Endothelial cell of umbilical vein (primary cell): ENCODE data around the gene RTCA. TPM values are rescaled to one million over a fixed set of nuclear protein-coding genes. Genes with fewer than 3 reads are reported as not detected.

Source experiments
- BruUV-seq: library from RNA; stranded (reverse); fragments of 400-500 nt; replicated peaks from 2 replicates; lab custom pipeline; 2021; lab: Mats Ljungman, UMichigan
- CTCF ChIA-PET: fragments of 300-600, 350-600 bp; sonication (Branson Sonifier 250); formaldehyde crosslinking; loops from one replicate; lab custom pipeline; 2021; ENCODE audit warnings: antibody characterized with exemption, inconsistent platforms; lab: Charles Lee
- POLR2A ChIA-PET: fragments of 300-600, 350-600 bp; sonication (Branson Sonifier 250); formaldehyde crosslinking; loops from one replicate; lab custom pipeline; 2021; ENCODE audit warnings: antibody characterized with exemption, inconsistent platforms; lab: Charles Lee
- DNase-seq: peaks from one replicate; pipeline ENCODE4 v3.0.0-alpha.2; 2011; ENCODE audit warnings: low read depth, low spot score
- FAIRE-seq: peaks from 2 replicates; lab custom pipeline; 2011; peaks lifted over from hg19 to GRCh38; lab: Jason Lieb, UNC
- H2AFZ ChIP-seq: 2 replicates; pipeline ENCODE4 v1.6.0; 2012; ENCODE audit warnings: low read depth, low read length, control low read depth, inconsistent platforms
- H3K27ac ChIP-seq: 2 replicates; pipeline ENCODE4 v1.5.1; 2011; ENCODE audit warnings: low read depth, mild to moderate bottlenecking, control low read depth, low read length, moderate library complexity; ENCODE audit not compliant: insufficient read depth
- H3K27me3 ChIP-seq, 2 experiments: 2 replicates each; pipeline versions ENCODE4 v1.6.0 to v1.6.1; 2011; ENCODE audit warnings: low read length in 2 of 2, mixed read lengths in 1 of 2; ENCODE audit not compliant: control insufficient read depth in 2 of 2, insufficient read depth in 2 of 2
- H3K36me3 ChIP-seq, 2 experiments: 2 replicates in 1 of 2; 3 replicates in 1 of 2; pipeline ENCODE4 v1.5.1; 2011; ENCODE audit warnings: low read length in 2 of 2, mild to moderate bottlenecking in 1 of 2, moderate library complexity in 1 of 2; ENCODE audit not compliant: control insufficient read depth in 2 of 2, insufficient read depth in 2 of 2; ENCODE audit errors: extremely low read depth in 1 of 2
- H3K4me1 ChIP-seq: 3 replicates; pipeline ENCODE4 v1.5.1; 2011; ENCODE audit warnings: mild to moderate bottlenecking, low read length; ENCODE audit not compliant: control insufficient read depth, insufficient read depth; ENCODE audit errors: extremely low read depth
- H3K4me2 ChIP-seq: 2 replicates; pipeline ENCODE4 v1.6.1; 2011; ENCODE audit warnings: low read length, control low read depth, mixed read lengths; ENCODE audit not compliant: insufficient read depth
- H3K4me3 ChIP-seq, 3 experiments: fragments of 200-600 bp in 1 of 3; sonication (generic), shearing (Covaris generic) in 1 of 3; replicated peaks in 1 of 3; 2 replicates each; pipeline ENCODE4 v1.5.1; 2011 to 2016; ENCODE audit warnings: control low read depth in 3 of 3, low read length in 3 of 3, mild to moderate bottlenecking in 2 of 3, inconsistent platforms in 1 of 3, low read depth in 1 of 3, moderate library complexity in 1 of 3; ENCODE audit not compliant: insufficient read depth in 1 of 3
- H3K79me2 ChIP-seq: 2 replicates; pipeline ENCODE4 v1.6.0; 2012; ENCODE audit warnings: low read length, inconsistent platforms; ENCODE audit not compliant: control insufficient read depth, insufficient read depth
- H3K9ac ChIP-seq: replicated peaks from 2 replicates; pipeline ENCODE3; 2011; ENCODE audit warnings: low read length, control low read depth; ENCODE audit not compliant: insufficient read depth; ENCODE audit errors: extremely low read depth
- H3K9me1 ChIP-seq: replicated peaks from 3 replicates; pipeline ENCODE4 v1.6.0; 2011; ENCODE audit warnings: mild to moderate bottlenecking, low read length; ENCODE audit not compliant: control insufficient read depth, insufficient read depth; ENCODE audit errors: extremely low read depth
- H3K9me3 ChIP-seq: replicated peaks from 2 replicates; pipeline ENCODE4 v1.5.1; 2012; ENCODE audit warnings: low read length, inconsistent platforms; ENCODE audit not compliant: control insufficient read depth, insufficient read depth
- H4K20me1 ChIP-seq: replicated peaks from 2 replicates; pipeline ENCODE3; 2011; ENCODE audit warnings: mild to moderate bottlenecking, low read length; ENCODE audit not compliant: control insufficient read depth, insufficient read depth; ENCODE audit errors: extremely low read depth
- EZH2 ChIP-seq: IDR thresholded peaks from 2 replicates; pipeline ENCODE4 v1.6.1; 2012; ENCODE audit warnings: borderline replicate concordance, low read depth, mild to moderate bottlenecking, moderate library complexity, low read length, inconsistent platforms; ENCODE audit not compliant: severe bottlenecking
- FOS ChIP-seq: IDR thresholded peaks from 2 replicates; pipeline ENCODE4 v1.6.1; 2011; ENCODE audit warnings: mild to moderate bottlenecking, low read length, moderate library complexity, borderline replicate concordance; ENCODE audit not compliant: insufficient read depth
- GATA2 ChIP-seq: IDR thresholded peaks from 2 replicates; pipeline ENCODE4 v1.7.0; 2011; ENCODE audit warnings: low read depth, mild to moderate bottlenecking, moderate library complexity, mixed read lengths, low read length; ENCODE audit not compliant: insufficient read length, insufficient read depth
- JUN ChIP-seq: IDR thresholded peaks from 2 replicates; pipeline ENCODE4 v1.6.1; 2011; ENCODE audit warnings: borderline replicate concordance, low read depth; ENCODE audit not compliant: insufficient read length, insufficient read depth
- MYC ChIP-seq: IDR thresholded peaks from one replicate; pipeline ENCODE4 v1.6.1; 2011; ENCODE audit warnings: mild to moderate bottlenecking, low read depth, low read length
- POLR2A ChIP-seq: IDR thresholded peaks from 2 replicates; pipeline ENCODE4 v1.6.1; 2012; ENCODE audit warnings: low read depth, mild to moderate bottlenecking, control low read depth, low read length
- POLR2AphosphoS5 ChIP-seq: IDR thresholded peaks from 2 replicates; pipeline ENCODE4 v1.6.1; 2012; ENCODE audit warnings: low read depth, mild to moderate bottlenecking, control low read depth, low read length, moderate library complexity; ENCODE audit not compliant: insufficient read depth
- dilution Hi-C: fragments of 300-500 bp; cut with MboI; formaldehyde crosslinking; loops from one replicate; pipeline ENCODE4 v1.15.0; 2019; ENCODE audit warnings: low sequenced_read_pairs; ENCODE audit not compliant: extremely low pct_ligation_motif_present
- intact Hi-C: fragments of 100-400 bp; cut with micrococcal nuclease; formaldehyde crosslinking; loops from one replicate; pipeline ENCODE4 v1.10.0; 2022
- polyA plus RNA-seq, 4 experiments: library from polyadenylated mRNA; depleted of rRNA in 3 of 4; stranded (reverse) in 3 of 4; unstranded in 1 of 4; fragments of >200 nt; gene quantifications; 2 replicates each; pipeline versions ENCODE4 v1.2.1 to v1.2.3, GENCODE V29; 2011 to 2012; ENCODE audit warnings: missing spikeins in 1 of 4
- total RNA-seq: library from RNA; stranded (reverse); gene quantifications from 2 replicates; pipeline ENCODE4 v1.2.3, GENCODE V29; 2021
- TF ChIP-seq, protein P1 (sequence below), 2 donors: IDR thresholded peaks; 1 replicate in 1 of 2; 2 replicates in 1 of 2; pipeline ENCODE4 v1.5.1; 2011; ENCODE audit warnings: low read length in 2 of 2, mild to moderate bottlenecking in 2 of 2, moderate library complexity in 2 of 2, control low read depth in 1 of 2, inconsistent platforms in 1 of 2, low read depth in 1 of 2; ENCODE audit not compliant: insufficient read depth in 1 of 2; ENCODE audit errors: extremely low read depth in 1 of 2
- TF ChIP-seq, protein P2 (sequence below): IDR thresholded peaks from 2 replicates; pipeline ENCODE4 v1.6.1; 2011; ENCODE audit not compliant: insufficient read depth, insufficient read length

The RTCA gene
- total and polyA plus RNA-seq, 2 donors (not counting 3 experiments of a cell fraction or from before 2014, with no cell fraction given): 20.3 to 46.6 TPM

DNA sequence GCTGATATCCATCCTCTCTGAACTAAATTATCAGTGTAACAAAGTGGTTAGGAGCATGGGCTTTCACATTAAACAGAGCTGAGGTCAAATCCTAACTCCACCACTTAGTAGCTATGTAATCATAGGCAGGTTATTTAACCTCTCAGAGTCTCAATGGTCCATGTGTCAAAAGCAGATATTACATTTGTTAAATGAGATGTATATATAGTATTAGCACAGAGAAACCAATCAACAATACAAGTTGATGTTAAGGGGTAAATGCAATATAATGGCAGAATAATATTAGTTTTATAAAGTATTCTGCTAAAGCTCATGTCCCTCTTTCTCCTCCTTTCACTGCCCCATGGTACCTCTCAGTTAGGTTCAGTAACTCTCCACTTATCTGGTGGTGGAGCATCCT is 43.6 kb upstream of the RTCA start:
- no peak for FAIRE-seq
- Histone ChIP-seq H3K4me2 (no peak overlapping the region), H3K36me3 (peaks cover 0 to 3% of the 10 kb centered on the region in 2 experiments), H3K9ac (no peak overlapping the region), H3K9me3 (no peaks in the 10 kb centered on the region), H3K9me1 (peaks cover 2% of the 10 kb centered on the region), H3K4me1 (no peaks in the 10 kb centered on the region), H2AFZ (no peak overlapping the region), H3K27me3 (no peaks in the 10 kb centered on the region), H3K4me3 (no peak overlapping the region), H3K27ac (no peak overlapping the region), H4K20me1 (no peaks in the 10 kb centered on the region), H3K79me2 (no peaks in the 10 kb centered on the region)
- POLR2A ChIA-PET: no interaction called here
- TF ChIP-seq POLR2A (no peak), MYC (no peak), EZH2 (no peak), GATA2 (no peak), JUN (no peak), FOS (no peak), POLR2AphosphoS5 (no peak)
- TF ChIP-seq, protein P1, sequence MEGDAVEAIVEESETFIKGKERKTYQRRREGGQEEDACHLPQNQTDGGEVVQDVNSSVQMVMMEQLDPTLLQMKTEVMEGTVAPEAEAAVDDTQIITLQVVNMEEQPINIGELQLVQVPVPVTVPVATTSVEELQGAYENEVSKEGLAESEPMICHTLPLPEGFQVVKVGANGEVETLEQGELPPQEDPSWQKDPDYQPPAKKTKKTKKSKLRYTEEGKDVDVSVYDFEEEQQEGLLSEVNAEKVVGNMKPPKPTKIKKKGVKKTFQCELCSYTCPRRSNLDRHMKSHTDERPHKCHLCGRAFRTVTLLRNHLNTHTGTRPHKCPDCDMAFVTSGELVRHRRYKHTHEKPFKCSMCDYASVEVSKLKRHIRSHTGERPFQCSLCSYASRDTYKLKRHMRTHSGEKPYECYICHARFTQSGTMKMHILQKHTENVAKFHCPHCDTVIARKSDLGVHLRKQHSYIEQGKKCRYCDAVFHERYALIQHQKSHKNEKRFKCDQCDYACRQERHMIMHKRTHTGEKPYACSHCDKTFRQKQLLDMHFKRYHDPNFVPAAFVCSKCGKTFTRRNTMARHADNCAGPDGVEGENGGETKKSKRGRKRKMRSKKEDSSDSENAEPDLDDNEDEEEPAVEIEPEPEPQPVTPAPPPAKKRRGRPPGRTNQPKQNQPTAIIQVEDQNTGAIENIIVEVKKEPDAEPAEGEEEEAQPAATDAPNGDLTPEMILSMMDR (IDR thresholded peaks at IDR 0.05; ENCODE audit: extremely low read depth in 1 of 2, insufficient read depth in 1 of 2, low read depth in 1 of 2, low read length in 2 of 2): no peak
- TF ChIP-seq, protein P2, sequence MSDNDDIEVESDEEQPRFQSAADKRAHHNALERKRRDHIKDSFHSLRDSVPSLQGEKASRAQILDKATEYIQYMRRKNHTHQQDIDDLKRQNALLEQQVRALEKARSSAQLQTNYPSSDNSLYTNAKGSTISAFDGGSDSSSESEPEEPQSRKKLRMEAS: no peak
- intact Hi-C loops: loop anchor here (10.0 kb wide), 1 partner anchor 58 kb away; no protein-coding TSS in a partner anchor
- no peak for DNase-seq
- no TSS peak for BruUV-seq
- CTCF ChIA-PET: interaction anchor here (0.9 to 1.4 kb wide), 5 partner anchors 9 to 237 kb away, joined by 3 to 8 read pairs (median 3); no protein-coding TSS in a partner anchor
- dilution Hi-C loops: no loop called here
